ENCODE data around the gene ARL5A.

DNA sequence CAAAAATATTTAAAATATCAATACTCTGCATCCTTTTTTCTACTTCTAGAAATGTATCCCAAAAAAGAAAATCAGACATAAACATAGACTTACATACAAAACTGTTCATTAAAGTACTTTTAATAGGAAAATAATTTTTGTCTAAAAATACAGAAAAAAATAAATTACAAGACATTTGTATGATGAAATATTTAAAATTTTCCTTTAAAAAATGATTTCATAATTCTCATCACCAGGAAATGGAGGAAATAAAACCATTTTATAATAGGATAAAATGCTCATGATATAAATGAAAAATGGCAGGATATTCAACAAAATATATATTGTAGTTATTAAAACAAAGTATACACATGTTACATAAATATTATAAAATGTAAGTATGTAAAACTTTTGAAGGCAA is 24.4 kb downstream of the ARL5A start:
- TF ChIP-seq, protein P1, sequence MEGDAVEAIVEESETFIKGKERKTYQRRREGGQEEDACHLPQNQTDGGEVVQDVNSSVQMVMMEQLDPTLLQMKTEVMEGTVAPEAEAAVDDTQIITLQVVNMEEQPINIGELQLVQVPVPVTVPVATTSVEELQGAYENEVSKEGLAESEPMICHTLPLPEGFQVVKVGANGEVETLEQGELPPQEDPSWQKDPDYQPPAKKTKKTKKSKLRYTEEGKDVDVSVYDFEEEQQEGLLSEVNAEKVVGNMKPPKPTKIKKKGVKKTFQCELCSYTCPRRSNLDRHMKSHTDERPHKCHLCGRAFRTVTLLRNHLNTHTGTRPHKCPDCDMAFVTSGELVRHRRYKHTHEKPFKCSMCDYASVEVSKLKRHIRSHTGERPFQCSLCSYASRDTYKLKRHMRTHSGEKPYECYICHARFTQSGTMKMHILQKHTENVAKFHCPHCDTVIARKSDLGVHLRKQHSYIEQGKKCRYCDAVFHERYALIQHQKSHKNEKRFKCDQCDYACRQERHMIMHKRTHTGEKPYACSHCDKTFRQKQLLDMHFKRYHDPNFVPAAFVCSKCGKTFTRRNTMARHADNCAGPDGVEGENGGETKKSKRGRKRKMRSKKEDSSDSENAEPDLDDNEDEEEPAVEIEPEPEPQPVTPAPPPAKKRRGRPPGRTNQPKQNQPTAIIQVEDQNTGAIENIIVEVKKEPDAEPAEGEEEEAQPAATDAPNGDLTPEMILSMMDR (IDR thresholded peaks at IDR 0.05) = no peak
- no peak for TF ChIP-seq POLR2AphosphoS5 (IDR thresholded peaks at IDR 0.05)
